Measurements from ENCODE around the gene PHAF1.

- TF ChIP-seq POLR2A (IDR thresholded peaks at IDR 0.05) (no peak), CTCF (IDR thresholded peaks at IDR 0.05) (no peak), EP300 (IDR thresholded peaks at IDR 0.05) (no peak), POLR2AphosphoS5 (IDR thresholded peaks at IDR 0.05) (no peak)
These were observed 83.1 kb downstream of the PHAF1 start for GRCh38 chr16:67192781-67193361.
